ENCODE data around the gene ST13.
A peak's percentile ranks its signal among the peaks of the same experiment; 100 is the strongest.

The ST13 gene

DNA sequence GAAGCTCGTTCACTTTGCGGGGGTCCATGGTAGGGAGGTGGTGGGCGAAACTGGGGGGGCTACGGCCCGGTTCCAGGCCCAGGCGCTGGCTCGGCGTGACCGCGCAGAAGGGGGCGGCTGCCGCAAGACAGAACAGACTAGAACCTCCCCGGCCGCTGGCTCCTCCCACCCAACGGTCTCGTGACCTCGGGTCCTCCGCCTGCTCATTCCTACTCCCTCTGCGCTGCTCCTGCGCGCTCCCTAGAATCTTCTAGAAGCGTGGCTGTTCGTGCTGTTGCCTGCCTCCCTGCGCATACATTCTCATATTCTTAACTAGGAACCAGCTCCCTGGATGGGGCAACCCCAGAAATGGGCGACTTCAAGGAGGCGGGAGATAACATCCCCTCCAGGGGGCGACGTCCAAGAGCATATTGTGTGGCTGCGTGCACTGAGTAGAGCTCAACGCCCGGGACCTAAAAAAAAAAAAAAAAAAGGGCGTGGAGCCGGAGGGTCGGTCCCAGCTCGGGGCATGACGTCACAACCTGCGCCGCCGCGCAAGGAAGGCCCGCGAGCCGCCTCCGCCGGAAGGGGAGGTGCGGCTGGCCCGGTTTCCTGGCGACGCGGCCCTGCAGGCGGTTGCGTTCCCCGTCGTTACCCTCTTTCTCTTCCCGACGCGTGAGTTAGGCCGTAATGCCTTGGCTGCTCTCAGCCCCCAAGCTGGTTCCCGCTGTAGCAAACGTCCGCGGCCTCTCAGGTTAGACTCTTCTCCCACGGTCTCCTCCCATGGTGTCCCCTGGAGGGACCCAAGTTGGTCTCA, at the start of gene ST13, which contains the start of gene XPNPEP3:
ST13 (minus strand) TSS at position 127 of the 796 bp plus-strand sequence; CDS start at position 28, 99 bp downstream.
XPNPEP3 (plus strand) TSS at position 636 of the 796 bp plus-strand sequence; CDS start at position 670, 34 bp downstream.
- Histone ChIP-seq H3K36me3 (ENCODE audit: control insufficient read depth, insufficient read depth, low read length) (peaks cover 30% of the 10 kb centered on the region), H3K9me3 (ENCODE audit: control insufficient read depth, insufficient read depth, low read depth, low read length) (no peaks in the 10 kb centered on the region), H3K27me3 (ENCODE audit: control insufficient read depth, insufficient read depth, low read length) (no peaks in the 10 kb centered on the region), H3K27ac (ENCODE audit: low read depth, low read length) (peak within 1 kb of the TSS; percentile 98), H3K9ac (ENCODE audit: low read length) (peak within 1 kb of the TSS; percentile 97), H3K4me1 (ENCODE audit: control insufficient read depth, insufficient read depth, low read length) (peaks cover 24% of the 10 kb centered on the region), H3K4me3 (ENCODE audit: low read depth, low read length) (peak within 1 kb of the TSS; percentile 98)

DNA sequence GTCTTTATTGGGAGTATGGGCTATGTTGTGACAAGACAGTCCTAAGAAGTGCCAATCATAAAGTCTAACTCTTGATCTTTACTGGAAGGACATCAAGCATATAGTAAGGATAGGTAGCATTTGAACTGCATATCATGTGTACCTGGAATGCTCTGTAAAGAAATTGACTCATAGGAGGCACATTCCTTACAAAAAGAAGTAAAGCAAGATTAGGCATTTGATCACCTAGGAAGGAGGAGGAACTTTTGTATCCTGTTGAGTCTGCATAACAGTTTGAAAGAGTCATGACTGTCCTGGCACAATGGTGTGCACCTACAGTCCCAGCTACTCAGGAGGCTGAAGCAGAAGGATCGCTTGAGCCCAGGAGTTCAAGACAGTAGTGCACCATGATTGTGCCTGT, 47.7 kb upstream of the ST13 start:
- H3K36me3 ChIP-seq (ENCODE audit: control insufficient read depth, insufficient read depth, low read length), result peaks cover 20% of the 10 kb centered on the region
- H3K9ac ChIP-seq (ENCODE audit: low read length), result no peak overlapping the region
- H3K27ac ChIP-seq (ENCODE audit: low read depth, low read length), result no peak overlapping the region
- H3K27me3 ChIP-seq (ENCODE audit: control insufficient read depth, insufficient read depth, low read length), result no peaks in the 10 kb centered on the region
- no peaks in the 10 kb centered on the region for H3K4me1 ChIP-seq (ENCODE audit: control insufficient read depth, insufficient read depth, low read length)
- no peaks in the 10 kb centered on the region for H3K9me3 ChIP-seq (ENCODE audit: control insufficient read depth, insufficient read depth, low read depth, low read length)
- H3K4me3 ChIP-seq (ENCODE audit: low read depth, low read length), result no peak overlapping the region

DNA sequence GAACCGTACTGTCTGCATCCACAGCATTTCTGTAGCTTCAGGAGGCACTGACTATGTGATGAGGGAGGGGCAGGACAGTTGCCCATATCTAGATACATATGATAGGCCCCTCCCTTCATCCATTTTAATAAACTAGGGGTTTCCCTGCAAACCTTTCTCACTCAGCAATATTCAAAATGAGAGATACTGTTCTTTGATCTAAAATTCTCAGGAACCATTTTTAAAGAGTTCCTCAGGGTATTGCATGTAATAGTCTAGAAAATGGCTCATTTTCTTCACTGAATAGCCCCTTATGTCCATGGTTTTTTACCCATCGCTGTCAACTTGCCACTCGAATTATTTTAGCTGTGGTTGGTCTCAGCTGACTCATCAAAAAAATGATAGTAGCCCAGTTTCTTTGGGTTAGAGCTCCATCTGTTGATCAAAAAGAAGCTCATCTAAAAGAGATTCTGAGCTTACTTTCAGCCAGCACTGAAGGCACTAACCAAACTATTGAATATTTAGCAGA, 42.5 kb upstream of the ST13 start:
- Histone ChIP-seq H3K36me3 (ENCODE audit: control insufficient read depth, insufficient read depth, low read length) (0 out of 2 replicates have a peak, but pooled peaks cover 2% of the 10 kb centered on the region), H3K4me1 (ENCODE audit: control insufficient read depth, insufficient read depth, low read length) (no peaks in the 10 kb centered on the region), H3K27ac (ENCODE audit: low read depth, low read length) (no peak overlapping the region)

DNA sequence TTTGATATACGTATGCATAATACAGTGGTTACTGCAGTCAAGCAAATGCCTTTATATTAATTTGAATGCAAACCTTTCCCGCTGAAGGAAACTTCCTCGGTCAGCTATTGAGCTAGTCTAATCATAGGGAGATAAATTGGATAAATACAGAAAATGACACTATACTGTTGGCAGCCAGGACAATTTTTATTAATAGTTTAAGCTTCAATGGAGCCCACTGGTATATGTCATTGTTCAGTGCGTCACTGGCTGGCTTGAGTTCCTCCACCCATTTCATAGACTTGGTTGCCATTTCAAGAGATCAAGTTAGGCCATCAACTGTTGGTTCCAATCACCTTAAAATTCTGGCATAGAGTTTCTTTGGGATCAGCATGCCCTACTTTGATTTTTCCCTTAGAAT, 38.0 kb upstream of the ST13 start:
- Histone ChIP-seq H3K27me3 (ENCODE audit: control insufficient read depth, insufficient read depth, low read length) (no peaks in the 10 kb centered on the region), H3K9ac (ENCODE audit: low read length) (no peak overlapping the region), H3K4me1 (ENCODE audit: control insufficient read depth, insufficient read depth, low read length) (no peaks in the 10 kb centered on the region), H3K27ac (ENCODE audit: low read depth, low read length) (no peak overlapping the region), H3K36me3 (ENCODE audit: control insufficient read depth, insufficient read depth, low read length) (peaks cover 14% of the 10 kb centered on the region), H3K9me3 (ENCODE audit: control insufficient read depth, insufficient read depth, low read depth, low read length) (no peaks in the 10 kb centered on the region), H3K4me3 (ENCODE audit: low read depth, low read length) (no peak overlapping the region)

More for the DNA sequence above, 42.5 kb upstream of the ST13 start:
- H3K9me3 ChIP-seq (ENCODE audit: control insufficient read depth, insufficient read depth, low read depth, low read length), result no peaks in the 10 kb centered on the region
- H3K4me3 ChIP-seq (ENCODE audit: low read depth, low read length), result no peak overlapping the region
- no peak overlapping the region for H3K9ac ChIP-seq (ENCODE audit: low read length)
- H3K27me3 ChIP-seq (ENCODE audit: control insufficient read depth, insufficient read depth, low read length), result no peaks in the 10 kb centered on the region

DNA sequence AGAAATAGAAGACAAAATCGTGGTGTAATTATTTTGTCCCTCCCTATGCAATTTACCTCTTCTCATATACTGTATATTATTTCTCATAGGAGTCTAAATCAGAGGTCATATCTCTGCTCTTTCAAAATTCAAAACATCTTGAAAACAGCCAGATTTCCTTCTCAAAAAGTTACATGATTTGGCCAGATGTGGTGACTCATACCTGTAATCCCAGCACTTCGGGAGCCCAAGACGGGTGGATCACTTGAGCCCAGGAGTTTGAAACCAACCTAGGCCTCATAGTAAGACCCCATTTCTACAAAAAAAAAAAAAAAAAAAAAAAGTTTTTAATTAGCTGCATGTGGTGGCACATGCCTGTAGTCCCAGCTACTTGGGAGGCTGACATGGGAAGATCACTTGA, 34.4 kb upstream of the ST13 start:
- Histone ChIP-seq H3K4me1 (ENCODE audit: control insufficient read depth, insufficient read depth, low read length) (no peaks in the 10 kb centered on the region), H3K36me3 (ENCODE audit: control insufficient read depth, insufficient read depth, low read length) (peaks cover 45% of the 10 kb centered on the region), H3K27ac (ENCODE audit: low read depth, low read length) (no peak overlapping the region), H3K9ac (ENCODE audit: low read length) (no peak overlapping the region), H3K4me3 (ENCODE audit: low read depth, low read length) (no peak overlapping the region), H3K9me3 (ENCODE audit: control insufficient read depth, insufficient read depth, low read depth, low read length) (no peaks in the 10 kb centered on the region), H3K27me3 (ENCODE audit: control insufficient read depth, insufficient read depth, low read length) (no peaks in the 10 kb centered on the region)

DNA sequence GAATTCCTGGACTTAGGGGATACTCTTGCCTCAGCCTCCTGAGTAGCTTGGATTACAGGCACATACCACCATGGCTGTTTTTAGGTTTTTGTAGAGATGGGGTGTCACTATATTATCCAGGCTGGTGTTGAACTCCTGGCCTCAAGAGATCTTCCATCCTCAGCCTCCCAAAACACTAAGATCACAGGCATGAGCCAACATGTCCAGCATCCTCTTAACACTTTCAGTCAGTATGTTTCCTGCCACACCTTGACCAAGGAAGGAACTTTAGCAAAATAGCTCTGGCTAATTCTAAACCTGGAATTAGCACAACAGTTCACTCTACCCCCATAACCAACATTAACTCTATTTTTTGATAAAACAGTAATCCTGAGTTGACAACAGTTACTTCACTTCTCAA, 32.7 kb upstream of the ST13 start:
- Histone ChIP-seq H3K36me3 (ENCODE audit: control insufficient read depth, insufficient read depth, low read length) (peaks cover 58% of the 10 kb centered on the region), H3K4me3 (ENCODE audit: low read depth, low read length) (no peak overlapping the region), H3K9me3 (ENCODE audit: control insufficient read depth, insufficient read depth, low read depth, low read length) (no peaks in the 10 kb centered on the region), H3K9ac (ENCODE audit: low read length) (no peak overlapping the region), H3K27me3 (ENCODE audit: control insufficient read depth, insufficient read depth, low read length) (no peaks in the 10 kb centered on the region), H3K4me1 (ENCODE audit: control insufficient read depth, insufficient read depth, low read length) (no peaks in the 10 kb centered on the region), H3K27ac (ENCODE audit: low read depth, low read length) (no peak overlapping the region)

DNA sequence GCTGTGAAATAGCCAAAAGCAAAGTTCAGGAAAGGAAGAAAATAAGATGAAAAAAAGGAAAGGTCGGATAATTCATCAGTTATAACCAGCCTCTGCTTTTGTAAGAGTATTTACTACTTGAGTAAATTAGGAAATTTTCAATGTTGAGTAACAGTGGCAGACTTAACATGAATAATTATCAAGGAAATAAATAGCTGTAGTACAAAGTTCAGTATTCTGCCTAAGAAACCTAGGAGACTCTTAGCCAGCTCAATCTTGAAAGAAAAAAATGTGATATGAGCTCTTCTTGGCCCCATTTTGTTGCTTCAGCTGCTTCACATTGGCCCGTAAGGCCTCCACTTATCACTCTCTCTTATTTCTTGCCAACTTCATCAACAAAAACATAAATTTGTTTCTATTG, 22.5 kb upstream of the ST13 start:
- no peak overlapping the region for H3K27ac ChIP-seq (ENCODE audit: low read depth, low read length)
- no peak overlapping the region for H3K9ac ChIP-seq (ENCODE audit: low read length)
- no peak overlapping the region for H3K4me3 ChIP-seq (ENCODE audit: low read depth, low read length)
- H3K9me3 ChIP-seq (ENCODE audit: control insufficient read depth, insufficient read depth, low read depth, low read length), result no peaks in the 10 kb centered on the region
- H3K36me3 ChIP-seq (ENCODE audit: control insufficient read depth, insufficient read depth, low read length), result peaks cover 37% of the 10 kb centered on the region
- H3K4me1 ChIP-seq (ENCODE audit: control insufficient read depth, insufficient read depth, low read length), result no peaks in the 10 kb centered on the region
- no peaks in the 10 kb centered on the region for H3K27me3 ChIP-seq (ENCODE audit: control insufficient read depth, insufficient read depth, low read length)

DNA sequence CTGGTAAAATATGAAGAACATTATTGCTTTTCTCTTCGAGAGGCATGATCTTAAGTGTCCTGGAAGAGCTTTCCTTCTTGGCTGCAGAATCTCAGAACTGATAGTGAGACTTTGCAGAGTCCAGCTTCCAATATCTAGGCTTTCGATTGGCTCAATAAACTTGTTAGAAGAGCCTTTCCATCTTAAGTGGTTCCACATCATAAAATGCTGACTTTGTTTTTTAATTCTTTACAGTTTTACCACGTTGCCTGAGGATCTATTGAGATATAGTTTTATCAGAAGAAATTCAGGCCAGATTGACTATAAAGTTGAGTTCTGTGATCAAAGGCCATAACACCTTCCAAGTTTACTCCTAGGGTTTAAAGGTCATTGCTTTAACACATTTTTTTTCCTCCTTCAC, 21.0 kb upstream of the ST13 start:
- Histone ChIP-seq H3K9ac (ENCODE audit: low read length) (no peak overlapping the region), H3K9me3 (ENCODE audit: control insufficient read depth, insufficient read depth, low read depth, low read length) (no peaks in the 10 kb centered on the region), H3K27ac (ENCODE audit: low read depth, low read length) (no peak overlapping the region), H3K4me3 (ENCODE audit: low read depth, low read length) (no peak overlapping the region), H3K36me3 (ENCODE audit: control insufficient read depth, insufficient read depth, low read length) (peaks cover 30% of the 10 kb centered on the region), H3K27me3 (ENCODE audit: control insufficient read depth, insufficient read depth, low read length) (no peaks in the 10 kb centered on the region), H3K4me1 (ENCODE audit: control insufficient read depth, insufficient read depth, low read length) (no peaks in the 10 kb centered on the region)

DNA sequence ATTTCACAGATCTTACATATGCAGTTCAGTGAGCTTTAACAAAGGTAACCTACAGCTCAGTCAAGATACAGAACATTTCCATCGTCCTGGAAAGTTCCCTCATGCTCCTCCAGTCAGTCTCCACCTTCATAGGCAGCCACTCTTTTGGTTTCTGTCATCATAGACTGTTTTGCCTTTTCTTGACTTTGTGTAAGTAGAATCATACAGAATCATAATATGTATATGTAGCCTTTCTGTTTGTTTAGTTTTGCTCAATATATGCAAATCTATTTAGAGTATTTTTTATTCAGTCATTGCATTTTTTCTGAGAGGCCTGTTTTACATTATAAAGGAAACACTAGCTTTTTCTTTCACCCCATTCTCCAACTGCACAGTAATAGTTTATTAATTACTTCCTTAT, 20.5 kb upstream of the ST13 start:
- Histone ChIP-seq H3K27ac (ENCODE audit: low read depth, low read length) (no peak overlapping the region), H3K9ac (ENCODE audit: low read length) (no peak overlapping the region), H3K4me1 (ENCODE audit: control insufficient read depth, insufficient read depth, low read length) (no peaks in the 10 kb centered on the region), H3K4me3 (ENCODE audit: low read depth, low read length) (no peak overlapping the region), H3K36me3 (ENCODE audit: control insufficient read depth, insufficient read depth, low read length) (peaks cover 27% of the 10 kb centered on the region), H3K9me3 (ENCODE audit: control insufficient read depth, insufficient read depth, low read depth, low read length) (no peaks in the 10 kb centered on the region), H3K27me3 (ENCODE audit: control insufficient read depth, insufficient read depth, low read length) (no peaks in the 10 kb centered on the region)

DNA sequence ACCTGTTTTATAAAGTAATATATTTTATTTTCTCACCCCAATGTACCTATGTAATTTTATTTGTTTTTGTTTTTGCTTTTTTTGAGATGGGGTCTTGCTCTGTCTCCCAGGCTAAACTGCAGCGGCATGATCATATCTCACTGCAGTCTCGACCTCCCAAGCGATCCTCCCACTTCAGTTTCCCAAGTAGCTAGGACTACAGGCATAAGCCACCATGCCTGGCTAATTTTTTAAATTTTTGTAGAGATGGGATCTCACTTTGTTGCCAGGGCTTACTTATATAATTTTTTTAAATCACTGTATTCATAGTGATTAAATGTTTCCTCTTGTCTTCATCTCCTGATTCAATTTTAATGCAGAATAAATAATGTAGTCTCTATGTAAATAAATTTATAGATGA, 18.7 kb upstream of the ST13 start:
- Histone ChIP-seq H3K36me3 (ENCODE audit: control insufficient read depth, insufficient read depth, low read length) (peaks cover 30% of the 10 kb centered on the region), H3K9ac (ENCODE audit: low read length) (no peak overlapping the region), H3K9me3 (ENCODE audit: control insufficient read depth, insufficient read depth, low read depth, low read length) (no peaks in the 10 kb centered on the region), H3K27ac (ENCODE audit: low read depth, low read length) (no peak overlapping the region), H3K4me1 (ENCODE audit: control insufficient read depth, insufficient read depth, low read length) (no peaks in the 10 kb centered on the region), H3K27me3 (ENCODE audit: control insufficient read depth, insufficient read depth, low read length) (no peaks in the 10 kb centered on the region), H3K4me3 (ENCODE audit: low read depth, low read length) (no peak overlapping the region)

DNA sequence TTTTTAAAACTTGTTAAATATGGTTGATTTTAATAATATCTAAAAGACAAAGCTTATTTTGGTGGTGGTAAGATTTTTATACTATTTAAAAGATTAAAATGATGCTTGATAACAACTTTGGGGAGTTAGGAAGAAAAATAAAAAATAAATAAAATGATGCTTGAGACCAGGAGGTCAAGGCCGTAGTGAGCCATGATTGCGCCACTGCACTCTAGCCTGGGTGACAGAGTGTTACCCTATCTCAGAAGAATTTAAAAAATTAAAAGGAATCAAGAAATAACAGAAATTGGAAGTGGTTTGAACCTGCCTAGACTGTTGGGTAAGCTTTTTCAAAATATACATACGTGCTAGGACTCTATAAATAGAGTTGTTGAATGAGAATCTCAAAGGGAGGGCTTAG, 17.6 kb upstream of the ST13 start:
- H3K9me3 ChIP-seq (ENCODE audit: control insufficient read depth, insufficient read depth, low read depth, low read length), result no peaks in the 10 kb centered on the region
- no peaks in the 10 kb centered on the region for H3K4me1 ChIP-seq (ENCODE audit: control insufficient read depth, insufficient read depth, low read length)
- H3K27ac ChIP-seq (ENCODE audit: low read depth, low read length), result no peak overlapping the region
- H3K9ac ChIP-seq (ENCODE audit: low read length), result no peak overlapping the region
- no peaks in the 10 kb centered on the region for H3K27me3 ChIP-seq (ENCODE audit: control insufficient read depth, insufficient read depth, low read length)
- H3K36me3 ChIP-seq (ENCODE audit: control insufficient read depth, insufficient read depth, low read length), result peaks cover 35% of the 10 kb centered on the region
- H3K4me3 ChIP-seq (ENCODE audit: low read depth, low read length), result no peak overlapping the region

All from HUES6 (cell line).